ENCODE measurements around the gene ITGA8.

ITGA8 gene

GRCh38 chr10:15521328-15521903 is 198.3 kb downstream of the ITGA8 start:
- no peaks in the 10 kb centered on the region for H3K9me3 ChIP-seq (ENCODE audit: control insufficient read depth in 1 of 2, low read length in 2 of 2)
- no peaks in the 10 kb centered on the region for H3K36me3 ChIP-seq (ENCODE audit: control insufficient read depth in 1 of 2, insufficient read depth in 2 of 2, low read length in 2 of 2)
- no peaks in the 10 kb centered on the region for H3K27me3 ChIP-seq (ENCODE audit: low read depth, low read length)
- no peak overlapping the region for H3K27ac ChIP-seq (ENCODE audit: low read length)
- no peak overlapping the region for H3K4me3 ChIP-seq (ENCODE audit: low read depth in 1 of 2, low read length in 2 of 2)
- no peaks in the 10 kb centered on the region for H3K4me1 ChIP-seq (ENCODE audit: control insufficient read depth in 1 of 2, insufficient read depth in 2 of 2, low read length in 2 of 2)

GRCh38 chr10:15518250-15518649 is 201.5 kb downstream of the ITGA8 start:
- Histone ChIP-seq H3K27ac (ENCODE audit: low read length) (no peak overlapping the region), H3K9me3 (ENCODE audit: control insufficient read depth in 1 of 2, low read length in 2 of 2) (no peaks in the 10 kb centered on the region), H3K36me3 (ENCODE audit: control insufficient read depth in 1 of 2, insufficient read depth in 2 of 2, low read length in 2 of 2) (no peaks in the 10 kb centered on the region), H3K4me3 (ENCODE audit: low read depth in 1 of 2, low read length in 2 of 2) (no peak overlapping the region), H3K27me3 (ENCODE audit: low read depth, low read length) (no peaks in the 10 kb centered on the region), H3K4me1 (ENCODE audit: control insufficient read depth in 1 of 2, insufficient read depth in 2 of 2, low read length in 2 of 2) (no peaks in the 10 kb centered on the region)

- H3K27me3 ChIP-seq (ENCODE audit: low read depth, low read length), result no peaks in the 10 kb centered on the region
- H3K4me3 ChIP-seq (ENCODE audit: low read depth in 1 of 2, low read length in 2 of 2), result no peak overlapping the region
- H3K27ac ChIP-seq (ENCODE audit: low read length), result no peak overlapping the region
- no peaks in the 10 kb centered on the region for H3K36me3 ChIP-seq (ENCODE audit: control insufficient read depth in 1 of 2, insufficient read depth in 2 of 2, low read length in 2 of 2)
- H3K9me3 ChIP-seq (ENCODE audit: control insufficient read depth in 1 of 2, low read length in 2 of 2), result no peaks in the 10 kb centered on the region
- H3K4me1 ChIP-seq (ENCODE audit: control insufficient read depth in 1 of 2, insufficient read depth in 2 of 2, low read length in 2 of 2), result no peaks in the 10 kb centered on the region
Measured at GRCh38 chr10:15516256-15517085, 203.3 kb downstream of the ITGA8 start.

- Histone ChIP-seq H3K36me3 (ENCODE audit: control insufficient read depth in 1 of 2, insufficient read depth in 2 of 2, low read length in 2 of 2) (no peaks in the 10 kb centered on the region), H3K9me3 (ENCODE audit: control insufficient read depth in 1 of 2, low read length in 2 of 2) (no peaks in the 10 kb centered on the region), H3K4me1 (ENCODE audit: control insufficient read depth in 1 of 2, insufficient read depth in 2 of 2, low read length in 2 of 2) (no peaks in the 10 kb centered on the region), H3K4me3 (ENCODE audit: low read depth in 1 of 2, low read length in 2 of 2) (no peak overlapping the region), H3K27ac (ENCODE audit: low read length) (no peak overlapping the region), H3K27me3 (ENCODE audit: low read depth, low read length) (no peaks in the 10 kb centered on the region)
Measured at GRCh38 chr10:15515202-15515601, 204.5 kb downstream of the ITGA8 start.

- Histone ChIP-seq H3K27me3 (ENCODE audit: low read depth, low read length) (no peaks in the 10 kb centered on the region), H3K4me1 (ENCODE audit: control insufficient read depth in 1 of 2, insufficient read depth in 2 of 2, low read length in 2 of 2) (no peaks in the 10 kb centered on the region), H3K9me3 (ENCODE audit: control insufficient read depth in 1 of 2, low read length in 2 of 2) (no peaks in the 10 kb centered on the region), H3K4me3 (ENCODE audit: low read depth in 1 of 2, low read length in 2 of 2) (no peak overlapping the region), H3K27ac (ENCODE audit: low read length) (no peak overlapping the region), H3K36me3 (ENCODE audit: control insufficient read depth in 1 of 2, insufficient read depth in 2 of 2, low read length in 2 of 2) (no peaks in the 10 kb centered on the region)
Measured at GRCh38 chr10:15510963-15511362, 208.8 kb downstream of the ITGA8 start.

- Histone ChIP-seq H3K36me3 (ENCODE audit: control insufficient read depth in 1 of 2, insufficient read depth in 2 of 2, low read length in 2 of 2) (no peaks in the 10 kb centered on the region), H3K27me3 (ENCODE audit: low read depth, low read length) (no peaks in the 10 kb centered on the region), H3K9me3 (ENCODE audit: control insufficient read depth in 1 of 2, low read length in 2 of 2) (no peaks in the 10 kb centered on the region), H3K27ac (ENCODE audit: low read length) (no peak overlapping the region), H3K4me3 (ENCODE audit: low read depth in 1 of 2, low read length in 2 of 2) (no peak overlapping the region), H3K4me1 (ENCODE audit: control insufficient read depth in 1 of 2, insufficient read depth in 2 of 2, low read length in 2 of 2) (no peaks in the 10 kb centered on the region)
Measured at GRCh38 chr10:15505329-15505728, 214.4 kb downstream of the ITGA8 start.

GRCh38 chr10:15504101-15504840 is 215.5 kb downstream of the ITGA8 start:
- Histone ChIP-seq H3K9me3 (ENCODE audit: control insufficient read depth in 1 of 2, low read length in 2 of 2) (peaks cover 5% of the 10 kb centered on the region in 2 donors), H3K36me3 (ENCODE audit: control insufficient read depth in 1 of 2, insufficient read depth in 2 of 2, low read length in 2 of 2) (no peaks in the 10 kb centered on the region), H3K4me1 (ENCODE audit: control insufficient read depth in 1 of 2, insufficient read depth in 2 of 2, low read length in 2 of 2) (no peaks in the 10 kb centered on the region), H3K27ac (ENCODE audit: low read length) (no peak overlapping the region), H3K4me3 (ENCODE audit: low read depth in 1 of 2, low read length in 2 of 2) (no peak overlapping the region), H3K27me3 (ENCODE audit: low read depth, low read length) (no peaks in the 10 kb centered on the region)

GRCh38 chr10:15494850-15495506 is 224.7 kb downstream of the ITGA8 start:
- Histone ChIP-seq H3K27me3 (ENCODE audit: low read depth, low read length) (no peaks in the 10 kb centered on the region), H3K36me3 (ENCODE audit: control insufficient read depth in 1 of 2, insufficient read depth in 2 of 2, low read length in 2 of 2) (no peaks in the 10 kb centered on the region), H3K4me1 (ENCODE audit: control insufficient read depth in 1 of 2, insufficient read depth in 2 of 2, low read length in 2 of 2) (no peaks in the 10 kb centered on the region), H3K4me3 (ENCODE audit: low read depth in 1 of 2, low read length in 2 of 2) (no peak overlapping the region), H3K27ac (ENCODE audit: low read length) (no peak overlapping the region), H3K9me3 (ENCODE audit: control insufficient read depth in 1 of 2, low read length in 2 of 2) (peaks cover 5 to 6% of the 10 kb centered on the region in 2 donors)

GRCh38 chr10:15491856-15492642 is 227.7 kb downstream of the ITGA8 start:
- Histone ChIP-seq H3K9me3 (ENCODE audit: control insufficient read depth in 1 of 2, low read length in 2 of 2) (no peaks in the 10 kb centered on the region), H3K4me3 (ENCODE audit: low read depth in 1 of 2, low read length in 2 of 2) (no peak overlapping the region), H3K27ac (ENCODE audit: low read length) (no peak overlapping the region), H3K36me3 (ENCODE audit: control insufficient read depth in 1 of 2, insufficient read depth in 2 of 2, low read length in 2 of 2) (no peaks in the 10 kb centered on the region), H3K27me3 (ENCODE audit: low read depth, low read length) (no peaks in the 10 kb centered on the region), H3K4me1 (ENCODE audit: control insufficient read depth in 1 of 2, insufficient read depth in 2 of 2, low read length in 2 of 2) (no peaks in the 10 kb centered on the region)

- H3K36me3 ChIP-seq (ENCODE audit: control insufficient read depth in 1 of 2, insufficient read depth in 2 of 2, low read length in 2 of 2), result no peaks in the 10 kb centered on the region
- no peaks in the 10 kb centered on the region for H3K9me3 ChIP-seq (ENCODE audit: control insufficient read depth in 1 of 2, low read length in 2 of 2)
- H3K4me1 ChIP-seq (ENCODE audit: control insufficient read depth in 1 of 2, insufficient read depth in 2 of 2, low read length in 2 of 2), result no peaks in the 10 kb centered on the region
- H3K4me3 ChIP-seq (ENCODE audit: low read depth in 1 of 2, low read length in 2 of 2), result no peak overlapping the region
- no peaks in the 10 kb centered on the region for H3K27me3 ChIP-seq (ENCODE audit: low read depth, low read length)
- no peak overlapping the region for H3K27ac ChIP-seq (ENCODE audit: low read length)
Measured at GRCh38 chr10:15489431-15489830, 230.3 kb downstream of the ITGA8 start.
